Measurements from ENCODE around the gene CCR5AS.

CCR5AS gene

DNA sequence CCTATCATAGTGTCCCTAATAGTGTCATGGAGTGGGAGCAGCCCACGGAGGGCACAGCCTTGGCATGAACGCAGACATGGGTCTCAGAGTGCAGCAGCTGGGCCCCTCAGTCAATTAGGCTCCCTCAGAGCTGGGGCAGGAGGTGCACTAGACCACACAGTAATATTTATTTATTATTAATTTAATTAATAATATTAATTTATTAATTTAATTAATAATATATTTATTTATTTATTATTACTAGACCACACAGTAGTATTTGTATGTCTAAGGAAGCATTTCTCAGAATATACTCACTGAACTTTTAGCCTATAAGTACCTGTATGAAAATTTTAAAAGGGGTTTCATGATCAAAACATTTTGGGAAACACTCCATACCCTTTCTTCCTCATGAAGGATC is 5.3 kb downstream of the CCR5AS start:
- no peak for DNase-seq (ENCODE audit: low read depth in 1 of 2, low spot score in 2 of 2)
- ChIA-PET POLR2A (ENCODE audit: partially characterized antibody) (no interaction called here), CTCF (ENCODE audit: partially characterized antibody) (interaction anchor here (0.6 to 3.8 kb wide), 3 partner anchors 9 to 494 kb away, joined by 3 to 16 read pairs (median 8); no protein-coding TSS in a partner anchor)
- Histone ChIP-seq H3K9me3 (ENCODE audit: insufficient read depth in 2 of 2, low read depth in 1 of 2, low read length in 1 of 2) (no peaks in the 10 kb centered on the region), H3K27ac (ENCODE audit: low read depth, low read length) (no peak overlapping the region), H3K27me3 (replicated peaks in 1 of 4; ENCODE audit: control insufficient read depth in 3 of 4, extremely low read depth in 1 of 4, insufficient read depth in 3 of 4, low read length in 3 of 4) (no peaks in the 10 kb centered on the region), H3K79me2 (ENCODE audit: control insufficient read depth in 1 of 2, insufficient read depth in 2 of 2, low read length in 2 of 2) (no peaks in the 10 kb centered on the region), H4K5ac (ENCODE audit: insufficient read length, low read depth, low read length) (no peak overlapping the region), H4K20me1 (replicated peaks in 1 of 2; ENCODE audit: control insufficient read depth in 1 of 2, insufficient read depth in 2 of 2, low read length in 2 of 2) (no peaks in the 10 kb centered on the region), H2BK120ac (replicated peaks; ENCODE audit: low read depth, low read length) (no peak overlapping the region), H3K4me3 (ENCODE audit: extremely low read depth in 1 of 4, insufficient read depth in 2 of 4, low read depth in 3 of 4, low read length in 4 of 4) (no peak overlapping the region), H3K4ac (replicated peaks; ENCODE audit: insufficient read length, low read depth, low read length) (no peak overlapping the region), H4K91ac (replicated peaks; ENCODE audit: insufficient read length, low read length) (no peak overlapping the region), H3K4me2 (ENCODE audit: insufficient read depth in 1 of 2, low read depth in 2 of 2, low read length in 2 of 2) (no peak overlapping the region), H2AFZ (ENCODE audit: low read length) (no peak overlapping the region), H3K18ac (ENCODE audit: extremely low read depth, low read length) (no peak overlapping the region), H3K56ac (replicated peaks; ENCODE audit: insufficient read length, low read depth, low read length) (no peak overlapping the region), H2BK5ac (ENCODE audit: low read depth, low read length) (no peak overlapping the region), H3K36me3 (ENCODE audit: control insufficient read depth in 2 of 4, insufficient read depth in 4 of 4, low read length in 3 of 4) (no peaks in the 10 kb centered on the region), H2BK12ac (ENCODE audit: low read depth, low read length) (no peak overlapping the region), H3K9ac (replicated peaks in 1 of 4; ENCODE audit: extremely low read depth in 1 of 4, low read depth in 3 of 4, low read length in 3 of 4) (no peak overlapping the region), H2AK5ac (ENCODE audit: low read depth, low read length) (no peak overlapping the region), H2BK20ac (ENCODE audit: low read length) (no peak overlapping the region), H3K14ac (ENCODE audit: insufficient read length) (no peak overlapping the region), H3K23ac (ENCODE audit: insufficient read length) (no peak overlapping the region), H3K4me1 (replicated peaks in 1 of 4; ENCODE audit: control insufficient read depth in 3 of 4, insufficient read depth in 4 of 4, low read length in 3 of 4) (0 out of 7 replicates have a peak, but pooled peaks cover 0 to 2% (median 0%) of the 10 kb centered on the region in 4 experiments), H2BK15ac (ENCODE audit: low read length) (no peak overlapping the region), H3K23me2 (ENCODE audit: low read depth, low read length) (no peaks in the 10 kb centered on the region), H4K8ac (ENCODE audit: extremely low read depth, insufficient read depth, low read length) (peak overlapping the region; percentile 3; the same call in 1 of the 2 replicates), H3K79me1 (ENCODE audit: low read depth, low read length) (no peaks in the 10 kb centered on the region)
- no peak for FAIRE-seq
- WGBS, 2 experiments (ENCODE audit: extremely low coverage in 1 of 2, insufficient coverage in 1 of 2, insufficient read length in 1 of 2, insufficient replicate concordance in 2 of 2, low coverage in 1 of 2, low lambda C conversion rate in 2 of 2, missing lambda C conversion rate in 1 of 2) = 94% methylated on average over 2 of the region's 2 CpGs; no CpG with 5 or more reads in 1 of the 2 experiments
- TF ChIP-seq KDM4A (IDR thresholded peaks at IDR 0.05; ENCODE audit: low read depth, low read length, severe bottlenecking) = no peak
- no peak for TF ChIP-seq RFX5 (IDR thresholded peaks at IDR 0.05; ENCODE audit: borderline replicate concordance, low read depth, low read length)
- TF ChIP-seq ASH2L (IDR thresholded peaks at IDR 0.05; ENCODE audit: low read length) = no peak
- no peak for TF ChIP-seq SIRT6 (IDR thresholded peaks at IDR 0.05; ENCODE audit: low read length)
- TF ChIP-seq CTCF (IDR thresholded peaks at IDR 0.05; ENCODE audit: control extremely low read depth in 1 of 3, insufficient read depth in 1 of 3, low read depth in 1 of 3, low read length in 3 of 3) = no peak
- TF ChIP-seq ZNF274 (IDR thresholded peaks at IDR 0.05; ENCODE audit: borderline replicate concordance, extremely low read depth, low read length) = no peak
- TF ChIP-seq EZH2 (IDR thresholded peaks at IDR 0.05; ENCODE audit: low read depth, low read length, severe bottlenecking) = no peak
- TF ChIP-seq ATF2 (IDR thresholded peaks at IDR 0.05; ENCODE audit: low read length) = no peak
- TF ChIP-seq SP2 (IDR thresholded peaks at IDR 0.05; ENCODE audit: low read length) = no peak
- TF ChIP-seq CEBPB (IDR thresholded peaks at IDR 0.05; ENCODE audit: low read depth, low read length) = no peak
- no peak for TF ChIP-seq CHD1 (IDR thresholded peaks at IDR 0.05; ENCODE audit: low read depth, low read length)
